ENCODE data around the gene FANCD2.
"Not testable (repeated sequence)": the region's sequence is repeated elsewhere in the genome, so short reads cannot be mapped to it uniquely, and the experiment has no call there.

FANCD2 gene

DNA sequence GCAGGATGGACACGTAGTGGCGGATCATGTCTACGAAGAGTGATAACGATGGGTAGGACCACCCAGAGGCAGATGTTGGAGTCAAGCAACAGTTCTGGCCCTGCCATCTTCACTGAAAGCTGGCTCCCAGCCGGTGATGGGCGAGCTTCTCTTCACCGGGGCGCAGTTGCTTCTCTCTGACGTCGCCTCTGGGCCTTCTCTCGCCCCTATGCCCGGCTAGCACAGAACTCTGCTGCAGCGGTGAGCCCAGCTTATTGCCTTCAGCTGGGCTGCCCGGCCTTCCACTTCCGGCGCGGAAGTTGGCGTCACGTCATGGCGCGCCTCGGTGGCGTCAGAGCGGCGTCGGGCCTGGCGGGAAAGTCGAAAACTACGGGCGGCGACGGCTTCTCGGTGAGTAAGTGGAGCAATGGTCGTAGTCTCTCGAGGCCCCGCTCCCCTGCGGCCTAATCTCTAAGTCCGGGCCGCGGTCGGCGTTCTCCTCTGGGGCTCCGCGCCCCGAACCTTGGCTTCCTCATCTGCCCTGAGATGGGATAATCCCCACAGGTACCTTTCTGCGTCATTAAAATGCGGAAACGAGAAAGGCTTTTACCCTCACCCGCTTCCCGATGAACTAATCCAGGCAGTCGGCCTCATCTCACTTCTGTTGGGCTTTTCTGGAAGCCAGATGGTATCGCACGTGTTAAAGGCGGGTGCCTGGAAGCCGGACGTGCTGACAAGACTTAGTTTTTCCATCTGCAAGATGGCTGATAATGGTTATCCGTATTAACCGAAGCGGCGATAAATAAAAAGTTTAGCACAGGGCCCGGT, at the start of gene FANCD2:
TSS of gene FANCD2 (plus strand) at position 354 of the 807 bp plus-strand sequence. CDS start 2,221 bp downstream, outside the sequence.
- DNase-seq (ENCODE audit: low read depth, low spot score): peak; percentile 57

DNA sequence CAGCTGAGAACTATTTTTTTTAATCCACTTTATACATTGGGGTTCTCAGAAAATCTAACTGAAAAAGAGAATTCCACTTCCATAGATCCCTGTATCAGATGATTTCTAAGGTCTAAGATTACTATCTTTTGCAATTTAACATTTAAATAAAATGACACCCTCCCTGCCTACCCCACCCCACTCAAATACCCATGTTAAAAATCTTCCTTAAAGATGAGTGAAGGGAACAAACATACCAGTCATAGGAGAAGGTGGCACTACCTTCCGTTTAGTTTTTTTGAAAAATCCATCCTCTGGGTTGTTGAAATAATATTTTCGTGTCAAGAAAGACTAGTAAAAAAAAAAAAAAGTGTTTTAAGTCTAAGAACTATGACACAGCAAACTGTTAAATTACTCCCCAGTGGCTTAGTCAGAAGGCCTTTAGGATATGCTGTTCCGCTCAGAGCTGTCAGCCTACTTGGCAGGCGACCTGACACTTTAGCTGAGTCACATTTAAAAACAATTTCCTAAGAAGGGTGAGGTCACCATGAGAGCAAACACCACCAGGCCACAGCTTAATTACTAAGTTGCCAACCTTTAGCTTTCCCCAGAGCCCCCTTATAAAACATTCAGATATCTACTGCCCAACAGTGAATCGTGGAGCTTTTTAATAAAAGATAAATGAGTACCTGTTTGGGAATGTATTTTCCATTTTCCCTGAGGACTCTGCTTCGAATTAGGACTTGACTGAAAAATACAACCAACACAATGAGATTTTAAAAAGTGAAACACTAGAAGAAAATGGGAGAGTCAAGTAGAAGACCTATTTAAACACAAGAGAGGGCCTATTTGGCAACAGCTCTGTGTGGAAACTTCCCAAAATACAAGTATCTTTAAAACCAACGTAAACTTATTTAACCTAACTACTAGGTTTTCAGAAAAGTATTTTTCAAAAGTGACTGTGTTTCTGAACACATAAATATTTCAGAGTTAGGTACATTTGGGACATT, 49.2 kb upstream of the FANCD2 start:
- peak; percentile 41 for DNase-seq (ENCODE audit: low read depth, low spot score)

DNA sequence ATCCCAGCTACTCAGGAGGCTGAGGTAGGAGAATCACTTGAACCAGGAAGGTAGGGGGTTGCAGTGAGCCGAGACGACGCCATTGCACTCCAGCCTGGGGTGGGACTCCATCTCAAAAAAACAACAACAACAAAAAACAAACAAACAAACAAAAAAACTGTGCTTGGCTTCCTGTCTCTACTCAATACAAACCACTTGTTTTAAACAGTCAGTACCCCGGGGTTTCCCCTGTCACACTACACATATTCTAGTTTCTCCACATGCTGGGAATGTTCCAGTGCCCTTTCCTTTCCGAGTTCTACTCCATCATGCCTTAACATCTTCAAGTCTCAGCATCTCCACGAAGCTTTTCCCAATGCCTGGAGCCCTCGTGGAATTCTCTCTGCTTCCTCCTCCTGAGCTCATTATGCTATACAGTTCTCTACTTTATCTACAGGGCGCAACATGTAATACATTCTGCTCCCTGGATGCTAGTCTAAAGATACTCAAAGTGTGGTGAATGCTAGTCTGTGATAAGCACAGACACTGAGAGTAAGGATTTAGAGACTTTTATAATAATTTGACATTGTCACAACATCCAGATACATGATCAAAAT, 47.4 kb upstream of the FANCD2 start:
- no peak for DNase-seq (ENCODE audit: low read depth, low spot score)

DNA sequence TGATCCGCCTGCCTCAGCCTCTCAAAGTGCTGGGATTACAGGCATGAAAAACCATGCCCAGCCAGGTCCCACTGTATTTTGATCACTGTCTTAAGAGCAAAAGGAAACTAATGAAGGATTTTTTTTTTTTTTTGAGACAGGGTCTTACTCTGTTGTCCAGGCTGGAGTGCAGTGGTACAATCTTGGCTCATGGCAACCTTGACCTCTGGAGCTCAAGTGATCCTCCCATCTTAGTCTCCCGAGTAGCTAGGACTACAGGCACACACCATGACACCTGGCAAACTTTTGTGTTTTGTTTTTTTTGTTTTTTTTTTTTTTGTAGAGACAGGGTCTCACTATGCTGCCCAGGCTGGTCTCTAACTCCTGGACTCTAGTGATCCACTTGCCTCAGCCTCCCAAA, 46.0 kb upstream of the FANCD2 start:
- DNase-seq (ENCODE audit: low read depth, low spot score): no peak

DNA sequence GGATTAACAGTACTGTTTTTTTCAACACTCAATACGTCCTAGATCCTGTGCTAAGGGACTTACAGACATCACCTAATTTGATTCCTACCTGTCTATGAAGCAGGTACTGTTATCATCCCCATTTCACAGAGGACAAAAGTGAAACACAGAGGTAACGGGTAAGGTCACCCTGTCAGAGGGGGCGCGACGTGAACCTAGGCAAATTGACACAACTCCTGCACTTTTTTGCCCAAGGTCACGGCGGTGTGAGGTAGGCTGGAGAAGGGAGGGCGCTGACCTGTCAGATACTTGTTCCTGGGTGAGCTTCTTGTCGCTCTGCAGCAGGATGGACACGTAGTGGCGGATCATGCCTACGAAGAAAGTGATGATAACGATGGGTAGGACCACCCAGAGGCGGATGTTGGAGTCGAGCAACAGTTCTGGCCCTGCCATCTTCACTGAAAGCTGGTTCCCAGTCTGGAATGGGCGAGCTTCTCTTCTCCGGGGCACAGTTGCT, 40.0 kb upstream of the FANCD2 start:
- DNase-seq (ENCODE audit: low read depth, low spot score): no peak

DNA sequence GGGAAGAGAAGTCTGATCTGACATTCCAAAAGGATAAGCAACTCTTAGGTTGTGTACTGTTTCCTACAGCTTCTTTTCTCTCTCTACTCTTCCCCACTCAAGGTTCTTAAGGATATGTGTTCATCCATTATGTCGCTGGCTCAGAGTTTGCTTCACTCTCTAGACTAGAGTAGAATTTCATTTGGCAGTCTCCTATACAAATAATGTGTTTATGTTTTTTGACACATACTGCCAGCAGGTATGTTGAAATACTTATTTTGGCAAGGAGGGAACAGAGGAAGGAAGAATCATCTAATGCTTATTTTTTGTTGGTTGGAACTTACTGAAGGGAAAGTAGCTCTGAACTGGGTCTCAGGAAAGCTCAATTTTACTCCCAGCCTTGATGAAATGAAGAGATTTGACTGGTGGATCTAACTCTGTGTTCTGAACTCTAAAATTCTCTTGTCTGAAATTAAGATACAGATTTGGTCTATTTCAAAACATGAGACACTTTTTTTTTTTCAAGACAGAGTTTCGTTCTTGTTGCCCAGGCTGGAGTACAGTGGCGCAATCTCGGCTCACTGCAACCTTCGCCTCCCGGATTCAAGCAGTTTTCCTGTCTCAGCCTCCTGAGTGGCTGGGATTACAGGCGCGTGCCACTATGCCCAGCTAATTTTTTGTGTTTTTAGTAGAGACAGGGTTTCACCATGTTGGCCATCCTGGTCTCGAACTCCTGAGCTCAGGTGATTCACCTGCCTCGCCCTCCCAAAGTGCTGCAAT, 32.0 kb upstream of the FANCD2 start:
- DNase-seq (ENCODE audit: low read depth, low spot score): no peak

DNA sequence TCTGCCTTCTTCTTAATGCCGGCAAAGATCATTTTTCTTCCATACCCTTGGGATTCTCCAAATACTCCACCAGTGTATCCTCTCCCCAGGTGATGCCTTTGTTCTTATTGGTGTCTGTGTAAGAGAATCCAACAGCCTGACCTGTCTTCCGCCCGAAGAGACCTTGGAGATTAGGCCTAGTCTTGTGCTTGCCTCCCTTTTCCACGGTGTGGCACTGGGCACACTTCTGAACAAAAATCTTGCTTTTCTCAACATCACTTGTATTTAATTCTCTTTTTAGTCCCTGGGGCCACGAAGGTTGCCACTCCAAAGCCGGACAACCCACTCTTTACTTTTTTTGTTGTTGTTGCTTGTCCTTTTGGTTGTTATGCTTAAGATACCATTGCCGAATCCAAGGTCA, 25.6 kb upstream of the FANCD2 start:
- DNase-seq (ENCODE audit: low read depth, low spot score): no peak

DNA sequence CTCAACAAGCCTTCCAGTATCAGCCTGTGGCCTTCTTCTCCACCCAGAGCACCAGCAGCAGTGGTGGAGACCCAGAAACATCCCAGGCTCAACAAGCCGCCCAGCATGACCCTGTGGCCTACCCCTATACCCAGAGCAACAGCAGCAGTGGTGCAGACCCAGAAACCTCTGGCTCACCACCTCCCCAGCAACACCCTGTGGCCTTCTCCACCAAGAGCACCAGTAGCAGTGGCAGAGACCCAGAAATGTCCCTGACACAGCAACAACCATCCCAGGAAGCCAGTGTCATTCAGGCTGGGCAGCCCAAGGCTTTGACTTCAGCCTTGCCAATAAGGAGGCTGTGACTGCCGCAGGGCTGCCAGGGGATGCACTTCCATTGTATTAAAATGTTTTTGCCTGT, 23.3 kb upstream of the FANCD2 start:
- DNase-seq (ENCODE audit: low read depth, low spot score): no peak

DNA sequence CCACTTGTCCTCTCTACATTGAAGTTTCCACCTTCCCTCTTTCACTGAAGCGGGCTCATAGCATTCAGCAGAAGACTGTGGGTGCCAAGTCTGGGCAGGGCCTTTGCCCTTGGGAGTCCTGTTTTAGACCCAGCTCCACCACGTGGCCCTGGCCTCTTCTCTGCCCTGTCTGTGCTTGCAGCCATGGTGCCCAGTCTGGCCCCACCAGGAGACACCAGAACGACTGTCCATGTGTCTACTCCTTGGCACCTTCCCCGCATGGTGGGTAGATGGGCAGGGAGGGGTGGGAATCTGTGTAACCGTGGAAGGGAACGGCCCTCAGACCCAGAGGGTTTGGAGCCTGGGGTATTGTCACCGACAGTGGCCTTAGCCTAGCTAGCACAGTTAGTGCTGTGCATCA, 21.7 kb upstream of the FANCD2 start:
- no peak for DNase-seq (ENCODE audit: low read depth, low spot score)

DNA sequence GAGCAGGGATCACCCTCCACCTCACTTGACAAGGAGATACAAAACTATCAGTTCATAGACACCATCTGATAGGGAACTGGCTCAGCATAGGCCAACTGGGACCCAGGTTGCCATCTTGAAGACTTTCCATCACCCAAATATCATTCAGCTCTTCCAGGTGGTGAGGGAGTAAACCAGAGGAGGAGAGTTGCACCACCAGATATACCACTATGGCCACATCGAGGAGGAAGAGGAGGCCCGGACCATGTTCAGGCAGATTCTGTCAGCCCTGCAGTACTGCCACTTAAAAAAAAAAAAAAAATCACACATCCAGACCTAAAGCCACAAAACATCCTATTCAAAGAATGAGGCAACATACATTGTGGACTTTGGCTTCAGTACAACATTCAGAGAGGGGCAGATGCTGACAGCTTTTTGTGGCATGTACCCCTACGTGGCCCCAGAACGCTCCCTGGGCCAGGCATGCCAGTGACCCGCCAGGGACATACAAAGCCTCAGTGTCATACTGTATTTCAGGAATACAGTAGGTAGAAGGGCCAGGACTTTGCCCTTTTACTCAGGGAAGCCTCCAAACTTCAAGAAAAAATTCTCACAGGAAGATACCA, 21.2 kb upstream of the FANCD2 start:
- no peak for DNase-seq (ENCODE audit: low read depth, low spot score)

DNA sequence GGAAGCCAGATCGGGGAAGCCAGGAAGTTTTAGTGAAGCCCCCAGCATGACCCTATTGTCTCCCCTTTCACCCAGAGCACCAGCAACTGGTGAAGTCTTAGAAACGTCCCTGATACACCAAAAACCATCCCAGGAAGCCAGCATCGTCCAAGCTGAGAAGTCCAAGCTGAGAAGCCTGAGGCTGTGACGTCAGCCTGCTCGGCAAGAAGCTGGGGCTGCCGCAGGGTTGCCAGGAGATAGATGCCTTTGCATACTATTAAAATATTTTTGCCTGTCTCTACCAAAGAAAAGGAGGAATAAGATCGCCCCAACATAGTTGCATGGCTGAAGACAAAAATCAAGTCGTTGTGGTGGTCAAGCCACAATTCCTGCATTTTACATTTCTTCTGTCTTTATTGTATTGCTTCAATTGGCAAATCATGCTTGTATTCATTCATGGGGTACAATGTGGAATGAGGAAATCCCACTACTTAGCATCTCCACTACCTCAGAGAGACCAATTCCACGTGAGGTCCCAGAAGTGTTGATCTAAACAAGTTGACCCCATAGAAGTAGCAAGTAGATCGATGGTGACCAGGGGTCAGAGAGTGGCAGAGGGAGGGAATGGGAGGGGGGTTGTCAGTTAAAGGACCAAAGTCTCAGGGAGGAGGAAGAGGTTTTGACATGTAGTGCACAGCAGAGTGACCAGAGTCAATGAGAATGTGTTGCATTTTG, 20.0 kb upstream of the FANCD2 start:
- no peak for DNase-seq (ENCODE audit: low read depth, low spot score)

DNA sequence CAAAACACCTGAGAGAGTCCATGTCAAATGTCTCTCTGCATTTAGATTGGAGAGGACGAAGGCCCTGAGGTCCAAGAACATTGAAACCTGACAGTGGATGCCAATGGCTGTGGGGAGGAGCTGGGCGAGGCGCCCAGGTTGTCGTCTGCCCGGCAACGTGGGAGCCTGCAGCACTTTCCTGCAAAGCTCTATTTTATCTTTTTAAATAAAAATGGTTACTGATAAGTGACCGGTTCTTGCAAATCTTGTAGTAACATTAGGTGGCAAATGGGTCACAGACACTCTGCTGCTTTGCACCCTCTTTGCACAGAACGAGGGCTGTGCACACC, 19.5 kb upstream of the FANCD2 start:
- no peak for DNase-seq (ENCODE audit: low read depth, low spot score)

DNA sequence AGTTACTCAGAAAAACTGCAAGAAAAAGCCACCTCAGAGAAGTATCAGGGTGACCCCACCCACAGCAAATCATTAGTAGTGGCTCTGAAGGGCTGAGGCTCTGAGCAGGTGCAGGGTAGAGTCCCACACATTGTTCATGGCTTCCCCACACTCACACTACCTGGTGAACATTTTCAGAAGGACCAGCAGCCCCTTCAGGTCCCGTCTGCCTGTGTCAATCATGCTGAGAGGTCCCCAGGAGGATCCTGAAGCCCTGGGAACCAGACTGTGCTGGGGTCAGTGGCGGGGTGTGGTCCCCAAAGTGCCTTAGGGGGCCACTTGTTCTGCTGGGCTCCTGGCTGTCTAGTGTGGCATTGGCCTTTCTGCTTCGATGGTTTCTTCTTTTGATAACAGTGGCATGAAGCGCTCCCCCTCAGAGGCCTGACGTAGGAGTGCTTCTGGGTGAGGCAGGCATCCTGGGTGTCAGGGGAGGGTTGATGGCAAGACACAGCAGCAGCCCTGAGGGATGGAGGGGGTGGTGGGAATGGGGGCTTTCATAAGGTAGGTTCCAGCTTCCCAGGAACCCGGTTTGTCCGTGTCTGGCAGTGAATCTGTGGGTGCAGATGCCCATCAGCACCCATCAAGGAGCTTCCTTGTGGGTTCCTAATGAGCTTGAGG, 19.0 kb upstream of the FANCD2 start:
- no peak for DNase-seq (ENCODE audit: low read depth, low spot score)

DNA sequence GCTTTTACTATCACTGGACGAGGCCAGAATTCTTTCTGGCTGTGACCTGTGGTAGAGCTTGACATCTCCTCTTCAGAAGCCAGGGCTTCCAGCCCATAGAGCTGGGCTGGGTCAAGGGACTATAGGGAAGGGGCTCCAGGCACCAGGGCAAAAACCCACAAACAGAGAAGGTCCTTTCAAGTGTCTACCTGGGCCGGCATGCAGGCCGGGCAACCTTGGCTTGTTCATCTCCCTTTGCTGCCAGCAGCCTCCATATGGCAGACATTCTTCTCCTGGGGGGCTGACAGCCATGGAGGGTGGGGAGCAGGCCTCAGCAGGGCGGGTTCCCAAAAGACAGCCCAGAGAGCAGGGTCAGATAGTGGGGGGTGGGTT, 18.0 kb upstream of the FANCD2 start:
- DNase-seq (ENCODE audit: low read depth, low spot score): not testable (repeated sequence)

DNA sequence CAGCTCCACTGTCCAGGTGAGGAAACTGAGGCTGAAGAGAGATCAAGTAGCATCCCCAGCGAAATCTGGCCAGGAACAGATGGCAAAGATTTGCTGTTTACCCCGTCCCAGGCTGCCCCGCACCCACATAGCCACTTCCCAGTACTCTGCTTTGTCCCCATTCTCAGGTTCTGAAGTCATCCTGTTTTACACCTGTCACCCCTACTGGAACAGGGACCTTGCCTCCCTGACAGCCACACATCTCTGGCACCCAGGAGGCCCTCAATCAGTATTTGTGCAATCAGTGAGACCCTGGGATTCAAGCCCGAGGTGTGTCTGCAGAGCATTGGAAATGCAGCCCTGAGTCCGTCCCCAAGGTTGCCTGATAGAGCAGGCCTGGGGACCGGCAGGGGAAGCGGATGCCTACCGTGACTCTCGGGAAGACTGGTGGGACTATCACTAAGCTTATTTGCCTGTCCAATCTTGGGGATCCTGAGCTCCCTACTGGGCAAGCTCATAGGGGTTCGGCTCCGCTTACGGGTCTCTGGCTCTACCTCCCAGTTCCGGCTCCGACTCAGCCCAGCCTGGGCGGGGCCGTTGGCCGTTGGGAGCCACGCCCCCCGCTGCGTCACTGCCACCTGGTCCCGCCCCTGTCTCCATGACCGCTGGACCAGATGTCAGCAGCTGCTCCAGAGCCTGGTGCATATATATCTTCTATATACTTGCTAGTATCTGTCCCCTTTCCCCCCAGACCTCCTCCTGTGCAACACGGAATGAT, 17.5 kb upstream of the FANCD2 start:
- peak; percentile 21 for DNase-seq (ENCODE audit: low read depth, low spot score)

DNA sequence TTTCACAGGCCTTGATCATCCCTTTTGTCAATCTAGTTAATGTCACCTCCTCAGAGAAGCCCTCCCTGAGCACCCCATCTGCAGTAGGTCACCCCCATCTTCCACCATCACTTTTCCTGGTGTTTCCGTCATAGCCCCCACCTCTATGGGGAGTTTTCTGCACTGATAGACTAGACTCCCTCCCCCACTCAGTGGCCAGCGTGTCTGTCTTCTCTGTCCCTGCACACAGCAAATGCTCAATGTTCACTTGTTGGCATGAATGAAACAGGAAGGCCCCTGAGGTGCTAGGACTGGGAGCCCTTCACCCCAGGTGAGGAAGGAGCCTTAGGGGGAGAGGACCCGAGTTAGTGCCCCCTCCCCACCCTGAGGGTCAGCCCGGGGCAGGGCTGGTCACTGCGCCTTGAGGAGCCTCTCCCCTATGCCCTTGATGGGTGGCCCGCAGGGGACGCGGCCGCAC, 15.8 kb upstream of the FANCD2 start:
- no peak for DNase-seq (ENCODE audit: low read depth, low spot score)

DNA sequence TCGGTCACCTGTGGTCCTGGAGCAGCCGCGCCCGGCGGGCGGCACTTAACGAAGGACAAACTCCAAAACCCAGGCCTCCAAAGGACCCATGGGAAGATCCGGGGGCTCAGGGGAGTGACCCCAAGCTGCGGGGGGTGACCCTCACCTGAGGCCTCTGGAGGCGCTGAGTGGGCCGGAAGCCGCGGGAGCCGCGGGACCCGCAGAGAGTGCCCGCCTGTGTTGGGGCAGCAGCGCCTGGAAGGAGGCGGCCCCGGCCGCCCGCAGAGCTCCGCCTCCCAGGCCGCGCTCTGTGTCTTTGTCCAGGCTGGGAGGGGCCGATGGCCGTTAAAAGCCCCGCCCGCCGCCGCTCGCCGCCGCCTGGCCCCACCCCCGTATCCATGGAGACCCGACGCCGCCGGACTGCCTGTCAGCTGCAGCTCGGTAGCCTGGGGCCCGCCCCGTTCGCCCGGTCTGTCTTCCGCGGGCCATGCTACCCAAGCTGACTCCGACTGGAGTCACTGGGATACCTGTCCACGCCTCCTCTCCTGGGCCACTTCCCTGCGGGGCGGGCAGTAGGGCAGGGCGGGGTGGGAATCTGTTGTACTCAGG, 15.3 kb upstream of the FANCD2 start:
- peak; percentile 51 for DNase-seq (ENCODE audit: low read depth, low spot score)

DNA sequence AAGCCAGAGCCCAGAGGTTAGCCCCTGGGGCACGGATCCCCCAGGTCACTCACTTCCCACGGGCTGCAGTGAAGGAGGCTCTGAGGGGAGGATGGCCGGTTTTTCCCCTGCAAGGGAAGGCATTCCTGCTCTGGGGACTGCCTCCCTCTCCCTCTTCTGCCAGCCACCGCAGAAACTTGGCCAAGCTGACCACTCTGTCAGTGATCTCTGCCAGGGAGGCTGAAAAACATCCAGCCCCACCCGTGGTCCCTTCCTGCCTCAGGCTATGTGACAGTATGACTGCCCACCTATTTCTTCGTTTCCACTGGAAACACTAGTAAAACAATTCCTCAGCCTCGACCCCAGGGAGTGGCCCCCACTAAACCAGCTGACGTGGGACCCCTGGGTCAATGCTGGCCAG, 14.6 kb upstream of the FANCD2 start:
- no peak for DNase-seq (ENCODE audit: low read depth, low spot score)

DNA sequence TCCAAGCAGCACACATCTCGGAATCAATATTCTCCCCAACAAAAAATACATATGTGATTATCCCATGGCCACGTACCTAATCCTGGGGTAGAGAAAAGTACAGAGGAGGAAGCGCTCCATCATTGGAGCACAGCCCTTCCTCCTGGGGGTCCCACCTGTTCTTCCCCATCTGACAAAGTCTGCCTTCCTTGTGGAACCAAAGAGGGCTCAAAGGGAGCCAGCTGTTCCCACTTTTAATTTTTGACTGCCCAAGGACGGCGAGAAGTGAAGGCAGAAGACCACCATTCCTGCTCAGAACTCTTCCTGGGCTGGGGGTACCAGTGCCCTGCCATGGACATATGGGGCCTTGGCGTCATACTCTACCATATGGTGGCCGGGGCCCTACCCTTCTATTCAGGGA, 14.1 kb upstream of the FANCD2 start:
- DNase-seq (ENCODE audit: low read depth, low spot score): no peak

All from brain pericyte (primary cell).